NOMO-1 treated with dmso at 0.1 percent for 144 hours (cell line): ENCODE data around the gene MAML3.

ENCODE experiments used
- DNase-seq: peaks from one replicate; lab custom pipeline; 2025; ENCODE audit not compliant: unreplicated experiment; lab: John Stamatoyannopoulos, UW

The MAML3 gene

GRCh38 chr4:139822391-139822790 lies 331.6 kb downstream of the MAML3 start:
- no peak for DNase-seq

- DNase-seq, result no peak
Measured at GRCh38 chr4:139819082-139819481, 334.9 kb downstream of the MAML3 start.

- DNase-seq, result no peak
Measured at GRCh38 chr4:139817657-139818452, 336.1 kb downstream of the MAML3 start.

- DNase-seq, result no peak
Measured at GRCh38 chr4:139816856-139817255, 337.1 kb downstream of the MAML3 start.

DNA sequence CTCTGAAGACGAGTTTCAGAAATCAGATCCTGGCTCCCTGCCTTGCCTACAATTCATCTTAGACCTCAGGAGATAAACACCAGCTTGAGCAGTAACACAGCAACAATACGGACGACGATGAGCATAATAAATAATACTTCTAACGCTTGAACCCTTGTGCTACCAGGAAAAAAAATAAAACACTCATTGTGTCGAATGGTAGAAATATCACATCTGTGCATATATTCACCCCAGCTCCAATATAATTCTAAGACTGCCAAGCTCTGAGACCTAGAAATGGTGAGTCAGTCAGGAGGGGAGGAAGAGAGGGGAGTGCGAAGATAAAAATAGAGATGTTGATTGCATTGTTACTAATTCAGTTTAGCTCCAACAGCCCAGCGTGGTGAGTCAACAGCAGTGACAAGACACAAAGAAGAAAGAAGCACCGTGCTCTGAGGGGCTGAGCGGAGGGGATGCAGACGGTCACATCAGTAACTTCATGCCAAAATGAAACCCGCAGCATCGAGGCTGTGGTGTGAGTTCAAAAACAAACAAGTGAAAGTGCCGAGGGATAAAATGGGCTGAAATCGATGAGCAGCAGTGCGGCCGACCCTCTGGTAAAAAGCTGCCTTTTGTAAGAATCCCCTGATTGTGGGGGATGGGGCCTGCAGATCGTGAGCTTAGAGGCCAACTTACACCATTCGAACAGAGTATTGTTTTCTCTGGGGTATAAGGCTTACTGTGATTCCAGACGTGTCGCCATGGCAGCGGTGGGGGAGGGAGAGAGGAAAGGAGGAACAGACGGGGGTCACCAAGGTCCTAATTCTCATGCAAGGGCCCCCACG lies 338.0 kb downstream of the MAML3 start:
- peak; percentile 87 for DNase-seq

DNA sequence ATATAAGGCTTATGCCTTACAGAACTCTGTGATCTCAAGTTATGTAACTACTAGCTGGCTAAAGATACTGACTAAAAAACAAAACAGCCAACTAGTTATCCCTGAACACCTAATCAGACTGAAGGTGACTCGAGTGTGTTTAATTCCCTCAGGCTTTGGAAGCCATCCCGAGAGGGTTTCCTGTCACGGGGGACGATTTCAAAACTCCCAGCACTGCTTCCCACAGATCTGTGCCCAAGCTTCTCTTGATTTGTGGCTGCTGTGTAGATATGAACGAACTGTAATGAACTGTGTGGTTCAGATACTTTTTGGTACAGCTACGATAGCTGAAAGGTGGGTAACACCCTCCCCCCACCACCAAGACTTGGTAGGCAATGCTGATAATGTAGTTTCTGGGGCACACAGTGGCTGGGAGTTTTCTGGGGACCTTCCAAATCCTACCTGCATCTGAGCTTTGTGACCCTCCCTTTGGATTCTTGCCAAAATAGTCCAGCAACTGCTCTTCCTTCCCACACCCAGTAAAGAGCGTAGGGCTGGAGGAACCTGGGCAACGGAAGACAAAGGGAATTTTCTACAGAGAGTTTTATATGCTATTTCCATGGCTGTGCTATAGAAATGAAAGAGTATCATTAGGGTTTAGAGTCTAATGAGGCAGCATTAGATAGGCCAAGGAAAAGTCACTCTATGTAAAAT lies 339.5 kb downstream of the MAML3 start:
- no peak for DNase-seq

DNA sequence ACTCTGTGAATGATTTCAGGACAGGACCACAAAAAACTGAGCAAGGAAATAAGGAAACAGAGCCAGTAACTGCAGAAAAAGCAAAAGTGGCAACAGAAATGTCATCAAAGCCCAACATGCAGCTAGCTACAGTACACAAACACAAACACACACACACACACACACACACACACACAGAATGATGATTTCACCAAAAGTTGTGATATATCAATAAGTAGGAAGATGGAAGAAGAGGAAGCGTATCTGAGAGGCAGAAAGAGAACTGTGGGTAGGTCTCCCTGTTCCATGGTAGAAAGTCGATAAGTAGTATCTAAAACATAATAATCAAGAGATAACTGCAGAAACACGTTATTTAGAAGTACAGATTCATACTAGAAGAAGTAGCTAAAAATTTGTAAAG lies 340.1 kb downstream of the MAML3 start:
- DNase-seq, result no peak

GRCh38 chr4:139810710-139811109 lies 343.3 kb downstream of the MAML3 start:
- no peak for DNase-seq

DNA sequence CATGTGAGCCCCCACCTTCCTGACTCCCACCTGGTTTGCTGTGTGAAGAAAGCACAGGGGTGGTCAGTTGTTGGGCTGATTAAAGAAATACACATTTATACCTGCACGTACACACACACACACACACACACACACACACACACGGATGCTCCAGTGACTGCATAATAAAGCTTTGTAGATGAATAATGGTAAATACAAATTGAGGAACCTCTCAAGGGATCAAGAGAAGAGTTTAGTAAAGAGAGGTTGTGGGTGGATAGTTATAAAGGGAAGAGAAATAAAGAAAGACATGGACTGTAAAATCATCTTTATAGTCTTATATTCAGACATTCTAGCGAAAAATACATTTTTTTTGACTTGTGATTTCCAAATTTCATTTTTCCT lies 344.2 kb downstream of the MAML3 start:
- DNase-seq, result no peak

GRCh38 chr4:139808808-139809756 lies 344.9 kb downstream of the MAML3 start:
- DNase-seq, result no peak

DNA sequence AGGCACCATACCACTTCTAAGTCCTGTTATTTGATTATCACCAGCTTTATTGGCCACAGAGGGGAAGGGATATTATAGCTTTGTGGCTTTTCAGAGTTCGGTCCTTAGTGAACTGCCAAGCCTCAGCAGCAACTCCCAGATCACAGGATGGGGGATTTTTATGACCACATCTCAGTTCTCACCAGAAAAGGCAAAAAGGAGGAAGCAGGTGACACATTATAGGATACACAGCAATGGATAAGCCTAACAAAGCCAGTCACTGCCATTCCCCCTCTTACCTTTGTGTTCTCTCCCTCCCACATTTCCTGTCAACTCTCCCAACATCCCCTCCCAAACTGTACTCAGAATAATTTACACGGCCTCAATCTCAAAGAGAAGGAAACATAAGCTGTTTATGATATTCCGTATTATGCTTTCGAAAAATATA lies 345.6 kb downstream of the MAML3 start:
- no peak for DNase-seq

DNA sequence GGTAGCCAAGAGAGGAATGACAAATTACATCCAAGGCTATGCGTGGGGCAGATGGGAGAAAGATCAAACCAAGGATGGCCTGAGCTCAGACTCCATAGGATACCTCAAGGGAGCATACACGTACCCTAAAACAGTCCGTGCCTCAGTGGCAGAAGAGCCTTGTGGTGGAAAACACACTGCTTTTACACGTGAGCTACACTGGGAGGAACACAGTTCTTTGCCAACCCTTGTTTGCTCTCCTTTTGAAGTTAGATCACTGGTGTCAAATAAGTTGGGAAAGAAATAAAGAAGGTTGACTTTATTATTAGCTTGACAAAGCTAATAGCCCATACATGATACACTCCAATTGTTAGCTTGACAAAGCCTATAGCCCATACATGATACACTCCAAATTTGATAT lies 346.5 kb downstream of the MAML3 start:
- no peak for DNase-seq

DNA sequence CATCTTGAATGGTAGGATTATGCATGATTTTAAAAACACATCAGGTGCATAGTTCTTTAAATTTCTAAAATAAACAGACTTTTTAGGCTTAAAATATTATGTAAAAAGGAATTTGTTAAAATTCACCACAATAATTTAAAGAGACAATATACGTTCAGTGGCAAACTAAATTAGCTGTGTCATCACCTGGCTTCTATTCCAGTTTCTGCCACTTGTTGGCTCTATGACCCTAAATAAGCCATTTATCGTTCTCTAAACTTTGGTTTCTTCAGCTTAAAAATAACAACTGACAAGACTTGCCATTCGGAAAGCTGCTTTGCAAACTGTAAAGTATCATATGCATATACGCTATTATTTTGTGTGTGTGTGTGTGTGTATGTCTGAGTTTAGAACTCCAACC lies 347.1 kb downstream of the MAML3 start:
- DNase-seq, result no peak

DNA sequence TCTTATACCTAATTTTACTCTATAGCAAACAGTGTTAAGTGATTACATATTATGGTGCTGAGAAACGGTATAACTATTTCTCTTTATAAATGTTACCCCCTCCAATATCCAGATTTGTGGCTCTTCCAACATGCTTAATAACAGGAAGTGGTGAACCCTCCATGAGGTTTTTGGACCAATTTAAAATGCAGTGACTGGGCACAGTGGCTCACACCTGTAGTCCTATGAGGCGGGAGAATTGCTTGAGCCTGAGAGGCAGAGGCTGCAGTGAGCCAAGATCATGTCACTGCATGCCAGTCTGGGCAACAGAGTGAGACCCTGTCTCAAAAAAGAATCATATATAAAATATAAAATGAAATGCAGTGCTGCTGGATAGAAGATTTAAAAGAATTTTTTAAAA lies 351.1 kb downstream of the MAML3 start:
- no peak for DNase-seq

DNA sequence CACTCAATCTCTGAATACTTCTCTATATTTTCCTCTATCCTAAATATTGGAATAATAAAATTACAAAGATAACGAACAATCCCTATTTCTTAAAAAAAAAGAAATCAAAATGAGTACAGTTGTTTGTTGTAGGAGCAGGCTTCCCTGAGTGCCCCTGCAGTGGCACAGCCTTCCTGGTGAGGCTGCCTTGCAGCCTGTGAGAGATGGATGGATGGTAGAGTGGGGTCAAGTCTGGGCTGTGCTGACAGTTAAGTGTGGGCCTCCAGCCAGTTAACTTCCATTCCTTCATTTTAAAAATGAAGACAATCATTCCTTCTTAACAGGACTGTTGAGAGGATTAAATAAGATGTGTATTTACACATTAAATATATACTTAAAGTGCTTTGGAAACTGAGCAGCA lies 351.5 kb downstream of the MAML3 start:
- DNase-seq, result no peak

DNA sequence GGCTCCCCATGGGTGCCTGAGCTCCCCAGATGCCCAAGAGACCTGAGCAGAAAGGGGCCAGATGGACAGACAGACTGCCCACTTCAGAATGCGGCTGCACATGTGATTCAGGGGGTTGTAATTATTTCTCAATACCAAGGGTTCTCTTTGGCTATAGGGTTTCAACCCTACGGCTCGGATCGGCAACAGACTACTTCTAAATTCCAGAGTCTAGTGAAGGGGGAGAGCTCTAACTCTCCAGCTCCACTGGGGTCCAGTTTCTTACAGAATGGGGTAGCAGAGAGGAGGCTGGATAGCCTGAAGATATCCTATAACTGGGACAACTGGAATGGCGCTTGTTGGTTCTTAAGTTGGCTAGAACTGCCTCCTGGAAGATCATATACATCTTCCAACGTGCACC lies 352.1 kb downstream of the MAML3 start:
- no peak for DNase-seq

GRCh38 chr4:139800082-139800481 lies 353.9 kb downstream of the MAML3 start:
- no peak for DNase-seq

DNA sequence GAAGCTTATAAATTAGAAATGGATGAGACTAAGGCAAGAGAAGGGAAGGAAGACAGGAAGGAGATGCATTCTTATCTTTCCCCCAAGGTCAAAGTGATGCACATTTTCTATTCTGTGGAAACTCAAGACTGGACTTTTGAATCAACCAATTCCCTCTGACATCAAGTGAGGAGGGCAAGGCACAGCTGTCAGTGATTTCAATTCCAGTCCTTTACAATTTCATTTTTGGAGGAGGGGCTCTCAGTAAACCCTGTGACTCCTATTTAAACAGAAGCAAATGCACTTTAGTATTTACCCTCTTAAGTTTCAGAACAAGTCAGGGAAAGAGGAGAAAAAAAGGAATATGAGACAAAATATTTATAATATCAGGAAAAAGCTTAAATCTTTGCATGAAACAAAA lies 354.4 kb downstream of the MAML3 start:
- DNase-seq, result no peak

DNA sequence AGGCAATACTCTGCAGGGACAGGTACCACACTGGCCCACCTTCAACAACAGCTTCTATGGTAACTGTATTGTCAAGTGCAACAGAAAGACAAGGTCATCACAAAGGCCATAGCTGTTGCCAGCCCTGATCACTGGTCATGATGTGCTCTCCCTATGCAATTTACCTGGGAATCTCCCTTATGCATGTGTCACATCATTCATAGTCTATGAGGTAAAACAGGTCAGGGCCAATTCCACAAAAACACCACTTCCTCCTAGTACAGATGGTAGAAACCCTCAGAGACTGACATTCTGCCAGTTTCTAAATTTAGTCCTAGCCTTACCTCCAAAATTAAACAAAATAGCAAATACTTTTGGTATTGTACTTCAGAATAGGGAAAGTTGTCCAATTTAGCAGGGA lies 355.5 kb downstream of the MAML3 start:
- no peak for DNase-seq

- no peak for DNase-seq
Measured at GRCh38 chr4:139797287-139797686, 356.7 kb downstream of the MAML3 start.
